ENCODE data around the gene THSD1.

THSD1 gene

DNA sequence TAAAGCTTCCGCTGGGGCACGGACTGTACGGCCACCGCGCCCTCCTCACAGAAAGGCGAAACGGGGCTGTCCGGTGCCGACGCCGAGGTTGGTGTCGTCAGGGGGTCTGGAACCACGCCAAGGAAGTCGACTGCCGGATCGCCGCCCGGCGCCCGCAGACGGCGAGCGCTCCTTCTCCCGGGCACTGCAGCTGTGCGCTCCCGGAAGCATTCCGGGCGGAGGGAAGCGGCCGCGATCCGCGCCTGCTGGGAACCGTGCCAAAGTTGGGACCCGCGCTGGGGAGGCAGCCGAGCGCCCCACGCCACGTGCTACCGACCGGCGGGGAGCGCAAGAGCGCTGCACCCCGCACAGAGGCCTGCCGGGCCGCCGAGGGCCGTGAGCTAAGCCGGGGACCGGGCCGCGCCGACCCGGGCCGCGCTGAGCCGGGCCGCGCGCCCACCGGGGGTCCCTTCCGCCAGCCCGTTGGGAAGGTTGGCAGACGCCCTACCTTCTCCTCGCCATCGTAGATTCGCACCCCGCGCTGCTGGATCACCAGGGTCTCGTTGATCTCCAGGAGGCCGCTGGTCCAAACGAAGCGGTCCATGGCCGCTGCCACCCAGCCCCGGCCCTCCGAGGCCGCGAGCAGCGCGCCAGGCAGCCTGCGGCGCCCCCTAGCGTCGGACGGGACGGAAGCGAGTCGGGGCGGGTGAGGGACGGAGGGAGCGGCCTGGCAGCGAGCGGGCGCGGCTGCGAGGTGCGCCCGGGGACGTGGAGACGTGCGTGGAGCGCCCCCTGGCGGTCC, 44.2 kb upstream of the THSD1 start, which contains the start of gene VPS36:
TSS of gene VPS36 (minus strand) at position 623 of the 781 bp plus-strand sequence. CDS start at position 583, 40 bp downstream.
- H2AFZ ChIP-seq (ENCODE audit: low read depth, low read length) = peak within 1 kb of the TSS; percentile 99

DNA sequence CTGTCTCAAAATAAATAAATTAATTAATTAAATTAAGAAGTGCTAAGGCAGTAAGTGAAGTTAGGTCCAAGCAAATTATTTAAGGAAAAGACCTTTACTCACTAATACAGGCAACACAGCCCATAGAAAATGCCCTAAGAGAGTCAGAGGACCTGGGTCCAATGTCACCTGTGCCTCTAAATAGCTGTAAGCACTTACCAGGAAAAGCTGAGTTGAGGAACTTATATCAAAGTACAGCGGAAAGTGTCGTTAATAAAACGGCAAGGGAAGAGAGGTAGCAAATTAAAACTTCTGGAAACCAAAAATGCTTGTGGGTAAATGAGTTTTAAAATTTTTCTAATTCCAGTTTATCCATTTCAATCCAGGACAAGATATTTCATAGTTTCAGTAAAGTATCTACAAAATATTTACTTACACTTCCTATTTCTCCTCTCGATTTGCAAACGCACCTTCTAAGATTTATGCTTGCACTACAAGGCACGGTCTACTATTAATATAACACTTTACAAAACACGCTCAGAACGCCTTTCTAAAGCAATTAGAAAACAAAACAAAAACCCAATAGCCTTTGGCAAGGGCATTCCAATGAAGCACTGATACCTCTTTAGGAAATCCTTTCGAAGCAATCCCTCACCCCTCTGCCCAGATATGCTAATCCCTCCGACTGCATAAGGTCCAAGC, 43.5 kb upstream of the THSD1 start:
- peak overlapping the region; percentile 99 to 100 for H3K18ac ChIP-seq (ENCODE audit: low read depth in 1 of 2, low read length in 2 of 2)
- 15% methylated on average over 9 of the region's 10 CpGs for WGBS

More for the DNA sequence above, 44.2 kb upstream of the THSD1 start, which contains the start of gene VPS36:
- Histone ChIP-seq H3K18ac (ENCODE audit: low read depth in 1 of 2, low read length in 2 of 2) (peak within 1 kb of the TSS; percentile 99 to 100), H3K4ac (ENCODE audit: low read depth in 1 of 2, low read length in 2 of 2) (peak within 1 kb of the TSS; percentile 98 to 99), H3K4me1 (ENCODE audit: control insufficient read depth, insufficient read depth, low read depth, low read length) (peaks cover 9% of the 10 kb centered on the region), H4K8ac (ENCODE audit: low read length) (peak within 1 kb of the TSS; percentile 100), H4K91ac (ENCODE audit: low read length) (peak within 1 kb of the TSS; percentile 98), H2BK120ac (ENCODE audit: low read depth, low read length) (peak within 1 kb of the TSS; percentile 99), H3K27me3 (ENCODE audit: control insufficient read depth in 1 of 2, insufficient read depth in 1 of 2, low read length in 2 of 2) (no peaks in the 10 kb centered on the region), H2BK5ac (ENCODE audit: low read depth, low read length, poor library complexity, severe bottlenecking) (peak within 1 kb of the TSS; percentile 99), H3K4me2 (ENCODE audit: low read length, poor library complexity, severe bottlenecking) (peak within 1 kb of the TSS; percentile 75), H3K9ac (ENCODE audit: low read length) (peak within 1 kb of the TSS; percentile 89), H3K14ac (ENCODE audit: low read length in 2 of 2) (peak within 1 kb of the TSS; percentile 99 to 100), H2BK15ac (ENCODE audit: low read depth, poor library complexity, severe bottlenecking) (peak within 1 kb of the TSS; percentile 99), H3K27ac (ENCODE audit: low read length, poor library complexity, severe bottlenecking) (peak within 1 kb of the TSS; percentile 89), H3K4me3 (ENCODE audit: insufficient read depth in 1 of 2, low read depth in 1 of 2, low read length in 2 of 2) (peak within 1 kb of the TSS; percentile 81 to 93), H3K23ac (ENCODE audit: low read length in 2 of 2) (peak within 1 kb of the TSS in 1 of 2 experiments; percentile 89), H3K9me3 (ENCODE audit: control insufficient read depth, low read length) (no peaks in the 10 kb centered on the region), H3K79me1 (replicated peaks; ENCODE audit: low read length, poor library complexity, severe bottlenecking) (peaks cover 7% of the 10 kb centered on the region), H3K36me3 (ENCODE audit: control insufficient read depth in 1 of 2, insufficient read depth in 2 of 2, low read depth in 1 of 2, low read length in 2 of 2) (peaks cover 0 to under 1% of the 10 kb centered on the region in 2 experiments), H2BK12ac (ENCODE audit: low read length in 2 of 2) (peak within 1 kb of the TSS in 1 of 2 experiments; percentile 51), H2AK5ac (ENCODE audit: low read length, severe bottlenecking) (no peak within 1 kb of the TSS)
- WGBS = under 1% methylated on average over 72 of the region's 105 CpGs
- peak; percentile 92 for DNase-seq

DNA sequence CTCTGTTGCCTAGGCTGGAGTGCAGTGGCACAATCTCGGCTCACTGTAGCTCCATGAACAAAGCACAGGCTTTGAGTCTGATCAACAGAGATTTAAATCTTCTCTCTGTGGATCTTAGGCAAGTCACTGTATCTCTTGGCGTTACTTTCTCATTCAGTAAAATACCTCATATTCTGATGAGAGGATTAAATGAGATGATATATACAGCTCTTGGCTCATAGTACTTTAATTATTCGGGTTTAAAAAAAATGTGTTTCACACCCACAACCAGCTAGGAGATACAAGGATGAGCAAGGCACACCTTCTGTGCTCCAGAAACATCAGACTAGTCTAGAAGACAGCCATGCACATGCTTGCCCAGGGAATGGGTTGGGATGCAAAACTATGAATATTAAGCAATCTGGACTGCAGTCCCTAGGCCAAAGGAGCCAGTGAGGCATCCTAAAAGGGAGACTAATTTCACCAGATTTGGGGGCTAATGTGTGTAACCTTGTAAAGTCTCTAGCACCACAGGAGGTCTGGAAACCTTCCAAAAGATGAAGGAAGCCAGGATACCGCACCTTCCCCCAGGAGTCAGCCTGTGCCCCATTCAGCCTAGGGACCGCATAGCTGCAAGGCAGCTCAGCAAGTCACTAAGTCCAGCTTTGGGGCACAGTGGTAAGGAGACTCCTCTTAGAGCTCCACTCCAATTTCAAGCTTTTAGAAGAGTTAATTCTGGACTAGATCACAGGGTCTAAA, 42.0 kb upstream of the THSD1 start:
- peak overlapping the region in 1 of 2 experiments; percentile 81 for H3K4me3 ChIP-seq (ENCODE audit: insufficient read depth in 1 of 2, low read depth in 1 of 2, low read length in 2 of 2)
- H3K14ac ChIP-seq (ENCODE audit: low read length in 2 of 2) = no peak overlapping the region
- no peak overlapping the region for H3K4ac ChIP-seq (ENCODE audit: low read depth in 1 of 2, low read length in 2 of 2)
- peak overlapping the region in 1 of 2 experiments; percentile 18 for H2BK12ac ChIP-seq (ENCODE audit: low read length in 2 of 2)
- H2AFZ ChIP-seq (ENCODE audit: low read depth, low read length) = no peak overlapping the region
- no peak overlapping the region for H3K23ac ChIP-seq (ENCODE audit: low read length in 2 of 2)
- WGBS = 94% methylated on average over 4 of the region's 5 CpGs
- no peak overlapping the region for H4K91ac ChIP-seq (ENCODE audit: low read length)
- no peak overlapping the region for H2AK5ac ChIP-seq (ENCODE audit: low read length, severe bottlenecking)
- H2BK120ac ChIP-seq (ENCODE audit: low read depth, low read length) = no peak overlapping the region
- H4K8ac ChIP-seq (ENCODE audit: low read length) = no peak overlapping the region
- no peaks in the 10 kb centered on the region for H3K27me3 ChIP-seq (ENCODE audit: control insufficient read depth in 1 of 2, insufficient read depth in 1 of 2, low read length in 2 of 2)
- no peak overlapping the region for H2BK15ac ChIP-seq (ENCODE audit: low read depth, poor library complexity, severe bottlenecking)
- H3K18ac ChIP-seq (ENCODE audit: low read depth in 1 of 2, low read length in 2 of 2) = no peak overlapping the region
- H3K4me2 ChIP-seq (ENCODE audit: low read length, poor library complexity, severe bottlenecking) = no peak overlapping the region
- H3K27ac ChIP-seq (ENCODE audit: low read length, poor library complexity, severe bottlenecking) = no peak overlapping the region
- no peak overlapping the region for H2BK5ac ChIP-seq (ENCODE audit: low read depth, low read length, poor library complexity, severe bottlenecking)
- H3K4me1 ChIP-seq (ENCODE audit: control insufficient read depth, insufficient read depth, low read depth, low read length) = peaks cover 7% of the 10 kb centered on the region
- no peak for DNase-seq
- H3K9me3 ChIP-seq (ENCODE audit: control insufficient read depth, low read length) = no peaks in the 10 kb centered on the region
- peaks cover 0 to 17% of the 10 kb centered on the region in 2 experiments for H3K36me3 ChIP-seq (ENCODE audit: control insufficient read depth in 1 of 2, insufficient read depth in 2 of 2, low read depth in 1 of 2, low read length in 2 of 2)
- peak overlapping the region; percentile 89 for H3K9ac ChIP-seq (ENCODE audit: low read length)
- peaks cover 9% of the 10 kb centered on the region for H3K79me1 ChIP-seq (replicated peaks; ENCODE audit: low read length, poor library complexity, severe bottlenecking)

More for the DNA sequence above, 43.5 kb upstream of the THSD1 start:
- H3K4me1 ChIP-seq (ENCODE audit: control insufficient read depth, insufficient read depth, low read depth, low read length) = peaks cover 9% of the 10 kb centered on the region
- no peaks in the 10 kb centered on the region for H3K27me3 ChIP-seq (ENCODE audit: control insufficient read depth in 1 of 2, insufficient read depth in 1 of 2, low read length in 2 of 2)
- peak overlapping the region in 1 of 2 experiments; percentile 89 for H3K23ac ChIP-seq (ENCODE audit: low read length in 2 of 2)
- peak overlapping the region; percentile 98 for H4K91ac ChIP-seq (ENCODE audit: low read length)
- H3K79me1 ChIP-seq (replicated peaks; ENCODE audit: low read length, poor library complexity, severe bottlenecking) = peaks cover 7% of the 10 kb centered on the region
- no peak overlapping the region for H2BK15ac ChIP-seq (ENCODE audit: low read depth, poor library complexity, severe bottlenecking)
- H2BK12ac ChIP-seq (ENCODE audit: low read length in 2 of 2) = peak overlapping the region in 1 of 2 experiments; percentile 51
- peak overlapping the region; percentile 85 for H3K27ac ChIP-seq (ENCODE audit: low read length, poor library complexity, severe bottlenecking)
- no peaks in the 10 kb centered on the region for H3K9me3 ChIP-seq (ENCODE audit: control insufficient read depth, low read length)
- H2BK5ac ChIP-seq (ENCODE audit: low read depth, low read length, poor library complexity, severe bottlenecking) = no peak overlapping the region
- H2AFZ ChIP-seq (ENCODE audit: low read depth, low read length) = no peak overlapping the region
- peak; percentile 19 for DNase-seq
- no peak overlapping the region for H2BK120ac ChIP-seq (ENCODE audit: low read depth, low read length)
- peak overlapping the region; percentile 24 to 98 for H3K4ac ChIP-seq (ENCODE audit: low read depth in 1 of 2, low read length in 2 of 2)
- H3K36me3 ChIP-seq (ENCODE audit: control insufficient read depth in 1 of 2, insufficient read depth in 2 of 2, low read depth in 1 of 2, low read length in 2 of 2) = peaks cover 0 to 8% of the 10 kb centered on the region in 2 experiments
- peak overlapping the region; percentile 75 for H3K4me2 ChIP-seq (ENCODE audit: low read length, poor library complexity, severe bottlenecking)
- peak overlapping the region; percentile 89 for H3K9ac ChIP-seq (ENCODE audit: low read length)
- H3K4me3 ChIP-seq (ENCODE audit: insufficient read depth in 1 of 2, low read depth in 1 of 2, low read length in 2 of 2) = peak overlapping the region; percentile 81 to 93
- H4K8ac ChIP-seq (ENCODE audit: low read length) = peak overlapping the region; percentile 100
- H3K14ac ChIP-seq (ENCODE audit: low read length in 2 of 2) = peak overlapping the region in 1 of 2 experiments; percentile 99
- H2AK5ac ChIP-seq (ENCODE audit: low read length, severe bottlenecking) = no peak overlapping the region

All from mesenchymal stem cell (in vitro differentiated cells and primary cell).